HCT116 (cell line): ENCODE measurements around the gene RPL31. TPM values are rescaled to one million over a fixed set of nuclear protein-coding genes. Genes with fewer than 3 reads are reported as not detected.

Source experiments
- ATAC-seq: fragments of 200-7000 bp; cut with Tn5 transposase; 2 replicates; pipeline ENCODE4 v1.9.1; 2020; ENCODE audit warnings: mild to moderate bottlenecking, moderate library complexity
- BruUV-seq: library from RNA; stranded (reverse); fragments of 400-500 nt; replicated peaks from 2 replicates; lab custom pipeline; 2021; lab: Mats Ljungman, UMichigan
- CTCF ChIA-PET: fragments of 300-600 bp; sonication (Branson Sonifier 250); formaldehyde crosslinking; loops from one replicate; lab custom pipeline; 2021; ENCODE audit warnings: antibody characterized with exemption; lab: Charles Lee
- POLR2A ChIA-PET: fragments of 300-600, 350-600 bp; sonication (Branson Sonifier 250); formaldehyde crosslinking; loops from one replicate; lab custom pipeline; 2021; ENCODE audit warnings: antibody characterized with exemption; lab: Charles Lee
- RAD21 ChIA-PET, 2 experiments: fragments of 300-600 bp; sonication (Branson Sonifier 250); formaldehyde crosslinking; loops; one replicate each; lab custom pipeline; 2023; ENCODE audit warnings: low total read pairs in 2 of 2; ENCODE audit not compliant: uncharacterized antibody in 2 of 2, unreplicated experiment in 2 of 2, low non-redundant PET in 1 of 2; lab: Charles Lee
- DNase-seq: peaks from one replicate; pipeline ENCODE4 v3.0.0-alpha.2; 2010; ENCODE audit warnings: low read depth, low spot score
- H2AFZ ChIP-seq: fragments of 200-600 bp; shearing (Covaris generic), sonication (generic); 2 replicates; pipeline ENCODE4 v1.6.1; 2017; ENCODE audit warnings: low read depth, mixed run types, mixed read lengths, antibody characterized with exemption, low read length; ENCODE audit not compliant: poor library complexity, severe bottlenecking
- H3K27ac ChIP-seq: 2 replicates; pipeline ENCODE4 v1.5.1; 2012; ENCODE audit warnings: low read depth, low read length
- H3K27me3 ChIP-seq: fragments of 200-600 bp; sonication (generic); 2 replicates; pipeline ENCODE4 v1.6.1; 2016; ENCODE audit warnings: mixed run types, low read length, mixed read lengths; ENCODE audit not compliant: insufficient read depth
- H3K36me3 ChIP-seq, 2 experiments: fragments of 200-500 bp in 1 of 2; fragments of 200-600 bp in 1 of 2; sonication (Bioruptor generic) in 1 of 2; sonication (generic) in 1 of 2; 2 replicates each; pipeline versions ENCODE4 v1.5.1 to v1.6.1; 2014 to 2016; ENCODE audit warnings: low read length in 2 of 2, inconsistent platforms in 1 of 2, mixed read lengths in 1 of 2, mixed run types in 1 of 2; ENCODE audit not compliant: insufficient read depth in 2 of 2, control insufficient read depth in 1 of 2
- H3K4me1 ChIP-seq, 2 experiments: fragments of 200-600 bp in 1 of 2; sonication (generic) in 1 of 2; 2 replicates each; pipeline versions ENCODE4 v1.5.1 to v1.6.1; 2012 to 2017; ENCODE audit warnings: low read length in 2 of 2, inconsistent platforms in 1 of 2, mild to moderate bottlenecking in 1 of 2, mixed read lengths in 1 of 2, mixed run types in 1 of 2, moderate library complexity in 1 of 2; ENCODE audit not compliant: insufficient read depth in 2 of 2, control insufficient read depth in 1 of 2
- H3K4me2 ChIP-seq: fragments of 200-600 bp; sonication (generic); 2 replicates; pipeline ENCODE4 v1.6.1; 2017; ENCODE audit warnings: mixed run types, low read length, mixed read lengths
- H3K4me3 ChIP-seq, 2 experiments: fragments of 200-600 bp in 1 of 2; sonication (generic) in 1 of 2; replicated peaks in 1 of 2; 2 replicates each; pipeline ENCODE4 v1.5.1; 2011 to 2016; ENCODE audit warnings: low read length in 2 of 2, control low read depth in 1 of 2, low read depth in 1 of 2, mild to moderate bottlenecking in 1 of 2, mixed read lengths in 1 of 2, mixed run types in 1 of 2
- H3K79me2 ChIP-seq: fragments of 200-600 bp; sonication (generic); 2 replicates; pipeline ENCODE4 v1.6.1; 2017; ENCODE audit warnings: mild to moderate bottlenecking, mixed run types, low read length, moderate library complexity, mixed read lengths; ENCODE audit not compliant: insufficient read depth
- H3K9ac ChIP-seq: fragments of 200-600 bp; sonication (generic); 2 replicates; pipeline ENCODE4 v1.6.1; 2016; ENCODE audit warnings: low read length, mixed read lengths
- H3K9me2 ChIP-seq: fragments of 200-600 bp; sonication (generic), shearing (Covaris generic); 2 replicates; pipeline ENCODE4 v1.6.1; 2017; ENCODE audit warnings: mixed run types, mild to moderate bottlenecking, moderate library complexity; ENCODE audit not compliant: insufficient read depth
- H3K9me3 ChIP-seq, 2 experiments: fragments of 200-500 bp in 1 of 2; fragments of 200-600 bp in 1 of 2; sonication (Bioruptor generic) in 1 of 2; sonication (generic) in 1 of 2; 2 replicates each; pipeline ENCODE4 v1.6.1; 2014 to 2017; ENCODE audit warnings: low read length in 2 of 2, mixed read lengths in 2 of 2, inconsistent platforms in 1 of 2, low read depth in 1 of 2, mild to moderate bottlenecking in 1 of 2, mixed run types in 1 of 2, moderate library complexity in 1 of 2; ENCODE audit not compliant: control insufficient read depth in 1 of 2, insufficient read depth in 1 of 2
- H4K20me1 ChIP-seq: fragments of 200-600 bp; sonication (generic), shearing (Covaris generic); 2 replicates; pipeline ENCODE4 v1.6.1; 2017; ENCODE audit warnings: mixed run types, mild to moderate bottlenecking, moderate library complexity; ENCODE audit not compliant: insufficient read depth
- ATF3 ChIP-seq: IDR thresholded peaks from 2 replicates; pipeline ENCODE4 v1.6.1; 2012
- CBX3 ChIP-seq: IDR thresholded peaks from 2 replicates; pipeline ENCODE4 v1.6.1; 2012; ENCODE audit warnings: low read depth
- CTCF ChIP-seq, 3 experiments: fragments of 200-600 bp in 1 of 3; sonication (generic) in 1 of 3; IDR thresholded peaks in 2 of 3; conservative IDR thresholded peaks in 1 of 3; 2 replicates each; pipeline ENCODE4 v1.5.1; 2012 to 2017; ENCODE audit warnings: low read depth in 2 of 3, low read length in 2 of 3, antibody characterized with exemption in 1 of 3, borderline replicate concordance in 1 of 3, control low read depth in 1 of 3, mild to moderate bottlenecking in 1 of 3, mixed read lengths in 1 of 3, mixed run types in 1 of 3, moderate library complexity in 1 of 3; ENCODE audit not compliant: insufficient read depth in 1 of 3
- ELF1 ChIP-seq: IDR thresholded peaks from 2 replicates; pipeline ENCODE4 v1.6.1; 2012; ENCODE audit warnings: low read depth, borderline replicate concordance
- EZH2 ChIP-seq: fragments of 200-600 bp; sonication (generic); IDR thresholded peaks from 2 replicates; pipeline ENCODE4 v1.6.1; 2017; ENCODE audit warnings: antibody characterized with exemption, mixed run types
- EZH2phosphoT487 ChIP-seq: fragments of 200-600 bp; IDR thresholded peaks from 2 replicates; pipeline ENCODE4 v1.6.1; 2018; ENCODE audit warnings: antibody characterized with exemption, borderline replicate concordance
- JUND ChIP-seq: IDR thresholded peaks from 2 replicates; pipeline ENCODE4 v1.6.1; 2012
- MAX ChIP-seq: IDR thresholded peaks from 2 replicates; pipeline ENCODE4 v1.6.1; 2012
- POLR2AphosphoS5 ChIP-seq: IDR thresholded peaks from 2 replicates; pipeline ENCODE4 v1.6.1; 2011; ENCODE audit warnings: mild to moderate bottlenecking, low read depth, low read length, moderate library complexity
- RAD21 ChIP-seq: IDR thresholded peaks from 2 replicates; pipeline ENCODE4 v1.6.1; 2012; ENCODE audit warnings: low read depth, mild to moderate bottlenecking
- SIN3A ChIP-seq: IDR thresholded peaks from 2 replicates; pipeline ENCODE4 v1.6.1; 2012; ENCODE audit warnings: low read depth
- SRF ChIP-seq: IDR thresholded peaks from 2 replicates; pipeline ENCODE4 v1.6.1; 2012; ENCODE audit warnings: low read depth
- TCF7L2 ChIP-seq: IDR thresholded peaks from 2 replicates; pipeline ENCODE4 v1.7.0; 2011; ENCODE audit warnings: borderline replicate concordance, inconsistent platforms; ENCODE audit not compliant: insufficient read depth, insufficient read length; ENCODE audit errors: extremely low read depth
- YY1 ChIP-seq: IDR thresholded peaks from 2 replicates; pipeline ENCODE4 v1.6.1; 2011; ENCODE audit warnings: low read length, low read depth, moderate library complexity, mild to moderate bottlenecking; ENCODE audit not compliant: insufficient replicate concordance; ENCODE audit errors: extremely low read depth
- ZBTB33 ChIP-seq: IDR thresholded peaks from 2 replicates; pipeline ENCODE4 v1.6.1; 2011; ENCODE audit warnings: mild to moderate bottlenecking, low read length, moderate library complexity; ENCODE audit not compliant: insufficient replicate concordance; ENCODE audit errors: extremely low read depth
- ZFX ChIP-seq: fragments of 450-650 bp; IDR thresholded peaks from 2 replicates; pipeline ENCODE4 v1.6.1; 2017
- ZNF274 ChIP-seq: fragments of 200-500 bp; sonication (Bioruptor generic); IDR thresholded peaks from 2 replicates; pipeline ENCODE4 v1.6.1; 2014; ENCODE audit warnings: mild to moderate bottlenecking, low read depth, low read length, inconsistent platforms
- intact Hi-C: fragments of 100-400 bp; cut with micrococcal nuclease; formaldehyde crosslinking; loops from 2 replicates; pipeline ENCODE4 v1.10.0; 2022
- total RNA-seq: library from RNA; stranded (reverse); gene quantifications from one replicate; pipeline ENCODE4 v1.2.1, GENCODE V29; 2021; ENCODE audit not compliant: unreplicated experiment

The RPL31 gene
- total RNA-seq, 1 experiment from 2014 or later = 1,340 TPM

- no peak overlapping the region for H3K9ac ChIP-seq
- POLR2A ChIA-PET = no interaction called here
Measured at GRCh38 chr2:101027852-101028251, 25.8 kb downstream of the RPL31 start.

More at GRCh38 chr2:101027852-101028251, 25.8 kb downstream of the RPL31 start:
- Histone ChIP-seq H3K79me2 (no peaks in the 10 kb centered on the region), H3K4me2 (no peak overlapping the region), H3K9me2 (no peaks in the 10 kb centered on the region), H3K36me3 (peaks cover 17 to 23% of the 10 kb centered on the region in 2 experiments), H2AFZ (no peak overlapping the region), H3K4me3 (no peak overlapping the region), H4K20me1 (no peaks in the 10 kb centered on the region), H3K27ac (no peak overlapping the region), H3K9me3 (no peaks in the 10 kb centered on the region), H3K27me3 (no peaks in the 10 kb centered on the region), H3K4me1 (no peaks in the 10 kb centered on the region)
- BruUV-seq = no TSS peak
- ATAC-seq = no peak
- TF ChIP-seq ZNF274 = no peak
- no peak for TF ChIP-seq SRF
- TF ChIP-seq CTCF (IDR thresholded peaks at IDR 0.05 in 2 of 3, conservative IDR thresholded peaks at IDR 0.05 in 1 of 3; ENCODE audit: borderline replicate concordance in 1 of 3, insufficient read depth in 1 of 3, low read depth in 2 of 3, low read length in 2 of 3) = no peak
- no peak for TF ChIP-seq EZH2phosphoT487
- TF ChIP-seq ZFX = no peak
- TF ChIP-seq RAD21 = no peak
- TF ChIP-seq JUND = no peak
- no peak for TF ChIP-seq ELF1
- no peak for TF ChIP-seq CBX3
- no peak for TF ChIP-seq ATF3
- TF ChIP-seq EZH2 = no peak
- no peak for TF ChIP-seq YY1
- TF ChIP-seq POLR2AphosphoS5 = no peak
- no peak for TF ChIP-seq TCF7L2
- TF ChIP-seq MAX = no peak
- TF ChIP-seq SIN3A = no peak
- no peak for TF ChIP-seq ZBTB33
- no peak for DNase-seq
- ChIA-PET CTCF (interaction anchor here (0.8 kb wide), 1 partner anchor 9 kb away, joined by 3 read pairs; no protein-coding TSS in a partner anchor), RAD21 (no interaction called here)
- intact Hi-C loops = no loop called here
